Adipocyte (in vitro differentiated cells): ENCODE measurements around the gene GJA3.

Source experiments
- DNase-seq: peaks from one replicate; pipeline ENCODE4 v3.0.0-alpha.2; 2015; ENCODE audit warnings: low read depth
- H3K27me3 ChIP-seq: replicated peaks from 2 replicates; pipeline ENCODE4 v1.7.0; 2013; ENCODE audit warnings: mild to moderate bottlenecking, low read length, moderate library complexity; ENCODE audit not compliant: control insufficient read depth, insufficient read depth
- H3K36me3 ChIP-seq: 2 replicates; pipeline ENCODE4 v1.7.0; 2013; ENCODE audit warnings: low read length, mild to moderate bottlenecking, moderate library complexity; ENCODE audit not compliant: control insufficient read depth, insufficient read depth, severe bottlenecking
- H3K4me1 ChIP-seq: 2 replicates; pipeline ENCODE4 v1.7.0; 2013; ENCODE audit warnings: mild to moderate bottlenecking, low read length, moderate library complexity; ENCODE audit not compliant: control insufficient read depth, insufficient read depth
- H3K4me3 ChIP-seq: 2 replicates; pipeline ENCODE4 v1.7.0; 2013; ENCODE audit warnings: mild to moderate bottlenecking, low read length, moderate library complexity
- H3K9ac ChIP-seq: 2 replicates; pipeline ENCODE4 v1.7.0; 2013; ENCODE audit warnings: mild to moderate bottlenecking, low read length, moderate library complexity
- H3K9me3 ChIP-seq: 2 replicates; pipeline ENCODE4 v1.7.0; 2013; ENCODE audit warnings: mild to moderate bottlenecking, low read length, moderate library complexity; ENCODE audit not compliant: control insufficient read depth

The GJA3 gene

DNA sequence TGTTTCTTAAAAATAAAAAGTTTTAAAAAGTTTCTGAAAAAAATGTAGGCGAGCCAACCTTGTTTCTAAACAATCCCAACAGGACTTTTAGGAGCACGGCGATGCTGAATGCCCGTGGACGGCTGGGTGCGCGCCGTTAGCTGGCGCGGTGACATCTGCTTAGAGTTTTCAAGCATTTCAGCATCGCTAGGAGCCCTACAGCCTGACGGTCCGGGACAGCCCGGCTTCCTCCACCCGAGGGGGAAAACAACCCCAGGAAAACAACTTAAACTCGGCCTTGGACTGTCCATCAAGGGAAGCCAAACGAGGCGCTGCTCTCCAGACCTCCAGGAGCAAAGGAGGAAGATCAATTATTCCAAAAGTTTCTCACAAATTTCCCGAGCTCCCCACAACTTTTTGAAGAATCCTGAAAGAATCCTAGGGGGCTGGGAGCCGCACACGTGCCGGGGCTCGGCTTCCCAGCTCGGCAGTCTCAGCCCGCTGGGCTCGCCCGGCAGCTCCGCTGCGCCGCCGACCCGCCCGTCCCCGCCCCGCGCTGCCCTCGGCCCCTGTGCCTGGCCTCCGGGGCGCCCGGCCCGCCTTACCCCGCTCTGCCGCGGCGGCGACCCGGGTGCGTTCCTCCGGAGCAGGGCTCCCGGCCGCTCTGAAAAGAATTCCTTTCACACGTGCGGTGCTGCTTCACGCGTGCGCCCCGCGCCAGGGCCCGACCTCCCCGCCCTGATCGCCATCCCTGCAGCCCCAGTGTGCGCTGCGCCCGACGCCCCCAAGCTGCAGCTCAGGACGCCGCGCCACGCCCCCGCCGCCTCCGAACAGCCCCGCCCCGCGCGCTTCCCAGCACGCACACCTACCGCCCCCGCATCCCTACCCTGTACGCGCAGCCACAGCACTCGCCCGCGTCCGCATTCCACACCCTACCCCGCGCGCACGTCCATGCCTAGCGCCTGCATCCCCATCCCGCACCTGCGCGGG is at the start of gene GJA3:
Gene GJA3 (minus strand): TSS at position 747 of the 969 bp plus-strand sequence. CDS start 17,764 bp downstream, outside the sequence.
- H3K9me3 ChIP-seq, result no peaks in the 10 kb centered on the region
- H3K9ac ChIP-seq, result no peak within 1 kb of the TSS
- peak within 1 kb of the TSS; percentile 72 for H3K4me3 ChIP-seq
- peaks cover 16% of the 10 kb centered on the region for H3K27me3 ChIP-seq
- H3K36me3 ChIP-seq, result no peaks in the 10 kb centered on the region
- H3K4me1 ChIP-seq, result peaks cover 9% of the 10 kb centered on the region
- DNase-seq, result peak; percentile 65

DNA sequence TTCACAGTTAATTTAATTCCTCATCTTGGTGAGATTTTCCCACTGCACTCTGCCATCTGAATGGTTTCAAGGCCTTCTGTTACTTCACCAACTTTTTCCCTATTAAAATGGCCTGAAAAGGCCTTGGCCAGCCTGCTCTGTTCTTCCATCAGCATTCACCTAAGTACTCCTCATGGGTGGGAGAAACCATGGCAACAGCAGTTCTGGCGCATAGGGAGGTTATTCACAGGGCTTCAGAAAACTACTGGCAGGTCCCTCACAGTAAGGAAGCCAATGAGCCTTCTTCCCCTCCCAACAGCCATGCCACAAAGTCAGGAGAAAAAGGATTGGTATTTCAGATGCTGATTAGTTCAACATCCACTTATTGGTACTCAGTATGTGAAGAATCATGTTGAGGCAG is 49.1 kb upstream of the GJA3 start:
- peaks cover 12% of the 10 kb centered on the region for H3K9me3 ChIP-seq
- H3K9ac ChIP-seq, result no peak overlapping the region
- H3K36me3 ChIP-seq, result no peaks in the 10 kb centered on the region
- H3K4me1 ChIP-seq, result no peaks in the 10 kb centered on the region
- H3K4me3 ChIP-seq, result no peak overlapping the region
- no peak for DNase-seq
- peaks cover 11% of the 10 kb centered on the region for H3K27me3 ChIP-seq

DNA sequence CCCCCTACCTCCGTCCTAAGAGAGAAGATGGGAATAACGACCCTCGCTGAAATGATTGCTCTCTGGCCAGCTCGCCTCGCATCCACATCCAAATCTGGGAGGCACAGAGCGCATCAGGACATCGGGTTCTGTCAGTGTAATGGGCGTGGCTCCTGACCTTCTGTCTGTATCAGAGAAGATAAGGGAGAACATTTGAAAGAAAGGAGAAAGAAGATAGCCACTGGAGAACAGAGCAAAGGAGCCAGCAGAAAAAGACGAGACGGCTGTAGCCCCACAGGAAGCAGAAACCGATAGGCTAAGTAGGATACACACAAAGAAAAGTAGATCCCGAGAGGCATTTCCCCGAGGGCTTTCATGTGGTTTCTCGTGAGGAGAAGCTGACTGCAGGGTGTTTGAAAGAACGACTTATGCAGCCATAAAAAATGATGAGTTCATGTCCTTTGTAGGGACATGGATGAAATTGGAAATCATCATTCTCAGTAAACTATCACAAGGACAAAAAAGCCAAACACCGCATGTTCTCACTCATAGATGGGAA is 45.9 kb upstream of the GJA3 start:
- peaks cover 7% of the 10 kb centered on the region for H3K9me3 ChIP-seq
- DNase-seq, result no peak
- H3K4me3 ChIP-seq, result no peak overlapping the region
- no peaks in the 10 kb centered on the region for H3K36me3 ChIP-seq
- H3K9ac ChIP-seq, result no peak overlapping the region
- peaks cover 14% of the 10 kb centered on the region for H3K27me3 ChIP-seq
- no peaks in the 10 kb centered on the region for H3K4me1 ChIP-seq

DNA sequence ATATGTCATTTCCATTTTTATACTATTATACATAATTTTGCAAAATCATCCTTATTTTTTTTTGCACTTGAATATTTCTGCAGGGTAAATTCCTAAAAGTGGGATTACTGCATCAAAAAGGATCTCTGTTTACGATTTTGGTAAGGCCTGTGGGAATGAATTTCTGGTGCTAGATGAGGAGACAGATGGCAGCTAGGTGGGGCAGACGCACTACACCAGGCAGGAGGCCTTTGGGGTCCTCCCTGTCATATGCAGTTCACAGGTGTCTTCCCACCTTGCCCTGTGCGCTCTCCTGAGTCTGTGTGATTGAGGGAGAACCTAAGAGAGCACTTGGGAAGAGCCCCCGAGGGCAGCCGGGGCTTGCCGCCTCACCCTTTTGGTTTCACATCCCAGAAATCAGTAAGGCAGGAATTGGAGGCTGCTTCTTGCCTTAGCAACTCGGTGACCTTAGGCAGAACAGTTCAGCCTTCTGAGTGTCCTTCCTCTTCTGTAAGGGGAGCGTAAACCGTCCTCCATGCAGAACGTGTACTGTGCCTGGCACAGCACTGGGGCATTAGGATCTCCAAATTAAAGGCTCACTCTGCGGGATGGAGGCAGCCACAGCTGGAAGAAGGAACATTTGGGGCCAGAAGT is 45.3 kb upstream of the GJA3 start:
- no peak for DNase-seq
- no peak overlapping the region for H3K9ac ChIP-seq
- no peaks in the 10 kb centered on the region for H3K36me3 ChIP-seq
- H3K4me3 ChIP-seq, result no peak overlapping the region
- peaks cover 9% of the 10 kb centered on the region for H3K9me3 ChIP-seq
- no peaks in the 10 kb centered on the region for H3K4me1 ChIP-seq
- H3K27me3 ChIP-seq, result peaks cover 14% of the 10 kb centered on the region

DNA sequence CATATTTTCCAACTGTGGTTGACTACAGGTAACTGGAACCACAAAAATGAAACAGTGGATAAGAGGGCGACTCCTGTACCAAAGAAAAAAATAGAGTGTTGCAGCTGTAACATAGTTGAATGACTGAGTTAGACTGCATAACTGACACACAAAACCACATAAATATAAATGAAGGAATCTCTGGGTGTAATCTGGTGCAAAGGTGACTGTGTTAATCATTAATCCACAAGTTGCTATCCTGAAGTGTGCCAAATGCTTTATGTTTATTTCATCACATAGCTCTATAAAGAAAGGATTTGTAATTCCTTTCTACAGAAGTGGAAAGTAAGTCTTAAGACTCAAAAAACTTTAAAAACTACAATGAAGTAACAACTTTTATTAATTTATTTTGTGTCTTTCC is 37.9 kb upstream of the GJA3 start:
- no peaks in the 10 kb centered on the region for H3K36me3 ChIP-seq
- no peak overlapping the region for H3K4me3 ChIP-seq
- H3K4me1 ChIP-seq, result peaks cover 10% of the 10 kb centered on the region
- peaks cover 22% of the 10 kb centered on the region for H3K27me3 ChIP-seq
- H3K9me3 ChIP-seq, result peaks cover 9% of the 10 kb centered on the region
- H3K9ac ChIP-seq, result no peak overlapping the region
- DNase-seq, result no peak

DNA sequence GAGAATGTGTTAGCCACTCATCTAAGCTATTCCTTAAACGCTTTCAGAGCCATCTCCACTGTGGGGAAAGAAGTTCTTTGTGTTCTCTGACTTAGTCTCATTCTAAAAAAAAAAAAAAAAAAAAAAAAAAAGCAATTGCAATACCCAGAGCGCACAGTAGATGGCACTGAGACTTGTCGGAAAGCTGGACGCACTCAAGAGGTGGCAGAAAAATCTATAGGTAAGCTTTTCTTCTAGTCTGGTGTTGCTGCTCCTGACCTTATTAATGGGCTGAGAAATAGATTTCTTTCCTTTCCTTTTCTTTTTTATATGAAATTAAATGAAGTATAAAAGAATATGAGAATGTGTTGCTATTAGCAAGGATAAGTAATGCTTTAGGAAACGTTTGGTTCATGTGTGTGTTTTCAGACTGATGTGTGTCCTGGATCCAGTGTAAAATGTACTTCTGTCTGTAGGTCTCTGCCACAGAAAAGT is 36.5 kb upstream of the GJA3 start:
- Histone ChIP-seq H3K36me3 (no peaks in the 10 kb centered on the region), H3K4me3 (no peak overlapping the region), H3K4me1 (peaks cover 17% of the 10 kb centered on the region), H3K9ac (no peak overlapping the region), H3K9me3 (peaks cover 9% of the 10 kb centered on the region), H3K27me3 (peaks cover 26% of the 10 kb centered on the region)
- peak; percentile 58 for DNase-seq

DNA sequence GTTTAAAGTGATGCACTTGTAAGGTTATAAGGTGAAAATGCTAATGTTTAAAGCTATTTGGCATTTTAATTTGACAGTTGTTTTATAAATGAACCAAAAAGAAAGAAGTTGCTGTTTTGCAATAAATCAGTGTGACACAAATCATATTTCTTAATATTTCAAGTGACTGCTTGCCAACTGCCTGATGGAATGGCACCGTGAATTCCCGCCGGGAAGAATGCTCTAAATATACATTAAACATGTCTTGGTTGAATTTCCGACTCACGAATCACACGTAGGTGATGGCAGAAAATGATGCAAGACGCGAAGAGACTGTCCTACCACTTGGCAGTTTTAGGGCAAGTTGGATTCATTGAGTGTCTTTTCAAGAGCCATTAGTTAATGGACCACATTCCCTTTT is 34.9 kb upstream of the GJA3 start:
- Histone ChIP-seq H3K27me3 (peaks cover 26% of the 10 kb centered on the region), H3K9me3 (no peaks in the 10 kb centered on the region), H3K4me1 (peaks cover 25% of the 10 kb centered on the region), H3K4me3 (no peak overlapping the region), H3K36me3 (no peaks in the 10 kb centered on the region), H3K9ac (no peak overlapping the region)
- DNase-seq, result no peak

DNA sequence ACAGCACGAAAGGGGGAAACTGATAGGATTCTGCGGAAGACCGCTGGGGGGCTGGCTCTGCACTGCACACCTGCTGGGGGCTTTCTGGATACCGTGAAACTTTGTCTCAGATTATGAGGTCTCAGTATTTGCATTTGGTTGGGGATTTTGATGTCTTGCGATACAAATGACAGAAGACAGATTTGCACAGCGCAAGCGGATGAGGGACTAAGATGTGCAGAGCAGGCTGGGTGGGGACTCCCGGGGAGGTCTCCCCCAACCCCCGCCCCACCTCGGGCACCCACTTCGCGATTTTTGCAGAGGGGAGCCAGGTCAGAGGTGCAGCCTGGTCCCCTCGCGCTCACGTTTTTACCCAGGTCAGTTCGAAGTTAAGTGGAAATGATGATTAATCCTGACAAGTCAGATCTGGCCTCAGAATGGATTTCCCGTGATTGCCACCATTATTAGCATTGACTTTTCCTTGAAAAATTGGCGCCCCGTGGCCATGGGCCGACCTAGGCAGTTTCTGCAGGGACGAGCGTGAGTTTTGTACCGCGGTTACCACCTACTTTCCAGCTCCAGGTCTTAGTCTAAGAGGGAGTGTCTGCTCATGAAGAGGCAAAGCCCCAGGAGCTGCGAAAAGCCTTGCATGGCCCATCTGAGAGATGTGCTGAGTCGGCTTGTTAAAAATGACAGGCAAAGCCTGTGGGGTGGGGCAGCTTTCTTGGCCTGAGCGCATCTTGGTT is 33.2 kb upstream of the GJA3 start:
- H3K9ac ChIP-seq, result no peak overlapping the region
- no peaks in the 10 kb centered on the region for H3K36me3 ChIP-seq
- H3K9me3 ChIP-seq, result no peaks in the 10 kb centered on the region
- no peak overlapping the region for H3K4me3 ChIP-seq
- peaks cover 25% of the 10 kb centered on the region for H3K4me1 ChIP-seq
- no peak for DNase-seq
- peaks cover 26% of the 10 kb centered on the region for H3K27me3 ChIP-seq

DNA sequence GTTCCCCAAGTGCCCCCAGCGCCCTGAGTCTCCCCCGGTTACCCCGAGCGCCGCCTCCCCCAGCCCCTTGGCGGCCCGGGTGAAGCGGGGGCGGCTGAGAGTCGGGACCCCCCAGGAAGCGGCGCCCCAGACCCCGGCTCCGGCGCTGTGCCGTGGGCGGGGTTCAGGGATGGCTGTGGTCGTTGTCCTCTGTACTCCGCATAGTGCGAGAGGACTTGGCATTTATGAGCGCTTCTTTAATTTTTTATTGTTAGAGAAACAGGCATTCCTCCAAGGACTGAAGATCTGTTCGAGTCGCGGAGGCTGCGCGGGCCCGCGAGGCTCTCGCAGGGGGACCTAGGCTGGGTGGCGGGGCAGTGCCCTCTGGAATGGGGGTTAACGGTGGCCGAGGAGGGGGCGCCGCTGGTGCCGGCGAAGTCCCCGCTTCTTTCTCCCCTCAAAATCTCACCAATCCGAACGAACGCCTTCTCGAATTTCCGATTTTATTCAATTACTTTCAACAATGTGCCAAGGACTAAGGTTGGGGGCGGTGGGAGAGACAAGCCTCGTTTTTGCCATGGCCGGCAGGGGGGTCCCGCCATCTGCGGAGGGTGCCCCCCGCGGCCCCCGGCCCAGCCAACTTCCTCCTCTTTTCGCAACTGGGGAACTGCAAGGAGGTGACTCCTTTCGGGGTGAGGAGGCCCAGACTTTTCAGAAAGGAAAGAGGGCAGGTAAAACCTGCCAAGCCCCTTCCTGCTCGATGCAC is 32.5 kb upstream of the GJA3 start:
- peak overlapping the region; percentile 60 for H3K4me3 ChIP-seq
- H3K4me1 ChIP-seq, result peaks cover 20% of the 10 kb centered on the region
- no peaks in the 10 kb centered on the region for H3K36me3 ChIP-seq
- H3K9me3 ChIP-seq, result no peaks in the 10 kb centered on the region
- peak; percentile 25 for DNase-seq
- H3K9ac ChIP-seq, result no peak overlapping the region
- H3K27me3 ChIP-seq, result peaks cover 26% of the 10 kb centered on the region

DNA sequence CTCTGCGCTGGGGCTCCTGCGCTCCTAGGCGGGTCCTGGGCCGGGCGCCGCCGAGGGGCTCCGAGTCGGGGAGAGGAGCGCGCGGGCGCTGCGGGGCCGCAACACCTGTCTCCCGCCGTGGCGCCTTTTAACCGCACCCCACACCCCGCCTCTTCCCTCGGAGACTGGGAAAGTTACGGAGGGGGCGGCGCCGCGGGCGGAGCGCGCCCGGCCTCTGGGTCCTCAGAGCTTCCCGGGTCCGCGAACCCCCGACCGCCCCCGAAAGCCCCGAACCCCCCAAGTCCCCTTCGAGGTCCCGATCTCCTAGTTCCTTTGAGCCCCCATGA is 31.9 kb upstream of the GJA3 start, which contains the start of gene GJB2:
Gene GJB2 (minus strand): TSS at position 103 of the 326 bp plus-strand sequence. CDS start 3,357 bp downstream, outside the sequence.
- Histone ChIP-seq H3K4me3 (peak within 1 kb of the TSS; percentile 77), H3K36me3 (no peaks in the 10 kb centered on the region), H3K9me3 (no peaks in the 10 kb centered on the region), H3K27me3 (peaks cover 26% of the 10 kb centered on the region), H3K4me1 (peaks cover 20% of the 10 kb centered on the region), H3K9ac (peak within 1 kb of the TSS; percentile 31)
- no peak for DNase-seq
